HG03175 (cell line): ENCODE data around the gene KLK6.
"Not testable (repeated sequence)": the region's sequence is repeated elsewhere in the genome, so short reads cannot be mapped to it uniquely, and the experiment has no call there.

ENCODE experiments used
- ATAC-seq: cut with Tn5 transposase; IDR thresholded peaks from one replicate; pipeline ENCODE4 v1.9.1; 2021; ENCODE audit warnings: mild to moderate bottlenecking, moderate library complexity; ENCODE audit not compliant: unreplicated experiment

Gene KLK6

DNA sequence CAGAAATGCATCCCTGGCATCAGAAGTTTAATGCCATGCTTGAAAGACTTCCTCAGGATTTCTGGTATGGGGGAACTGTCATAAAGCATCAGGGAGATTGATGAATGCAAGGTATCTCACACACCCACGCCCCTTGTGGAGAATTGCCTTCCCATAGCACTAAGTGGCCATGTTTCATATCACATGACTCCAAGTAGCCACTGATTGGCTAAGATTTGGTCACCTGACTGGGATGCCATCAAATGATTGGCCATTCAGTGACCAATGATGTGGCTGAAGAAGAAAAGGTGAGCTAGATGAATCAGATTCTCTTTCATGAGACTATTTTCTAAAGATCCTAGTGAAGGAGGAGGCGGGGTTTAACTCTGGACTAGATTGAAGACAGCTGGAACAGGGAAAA lies 24.7 kb upstream of the KLK6 start:
- ATAC-seq = no peak

DNA sequence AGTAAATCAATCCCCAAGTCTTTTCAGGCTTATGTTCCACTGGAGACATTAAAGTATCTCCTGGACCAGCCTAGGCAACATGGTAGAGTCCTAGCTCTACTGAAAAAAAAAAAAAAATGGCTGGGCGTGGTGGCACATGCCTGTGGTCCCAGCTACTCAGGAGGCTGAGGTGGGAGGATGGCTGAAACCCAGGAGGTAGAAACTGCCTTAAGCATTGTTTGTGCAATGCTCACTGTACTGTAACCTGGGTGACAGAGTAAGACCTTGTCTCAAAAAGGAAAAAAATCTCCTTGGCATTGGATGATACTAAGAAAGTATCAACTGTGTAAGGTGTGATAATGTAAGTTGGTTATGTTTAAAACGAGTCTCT lies 23.3 kb upstream of the KLK6 start:
- ATAC-seq = no peak

DNA sequence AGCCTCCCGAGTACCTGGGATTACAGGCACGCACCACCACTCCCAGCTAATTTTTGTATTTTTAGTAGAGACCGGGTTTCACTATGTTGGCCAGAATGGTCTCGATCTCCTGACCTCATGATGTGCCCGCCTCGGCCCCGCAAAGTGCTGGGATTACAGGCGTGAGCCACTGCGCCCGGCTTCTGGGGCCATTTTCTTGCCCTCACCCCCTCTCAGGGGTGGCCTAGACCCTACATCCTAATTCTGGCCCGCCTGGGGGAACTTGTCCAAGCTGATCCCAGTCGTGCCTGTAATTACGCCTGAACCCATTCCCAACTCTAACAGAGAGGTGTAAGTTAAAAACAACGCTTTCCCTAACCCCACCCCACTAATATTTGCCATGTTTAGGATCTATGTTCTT lies 15.0 kb upstream of the KLK6 start:
- ATAC-seq = not testable (repeated sequence)

DNA sequence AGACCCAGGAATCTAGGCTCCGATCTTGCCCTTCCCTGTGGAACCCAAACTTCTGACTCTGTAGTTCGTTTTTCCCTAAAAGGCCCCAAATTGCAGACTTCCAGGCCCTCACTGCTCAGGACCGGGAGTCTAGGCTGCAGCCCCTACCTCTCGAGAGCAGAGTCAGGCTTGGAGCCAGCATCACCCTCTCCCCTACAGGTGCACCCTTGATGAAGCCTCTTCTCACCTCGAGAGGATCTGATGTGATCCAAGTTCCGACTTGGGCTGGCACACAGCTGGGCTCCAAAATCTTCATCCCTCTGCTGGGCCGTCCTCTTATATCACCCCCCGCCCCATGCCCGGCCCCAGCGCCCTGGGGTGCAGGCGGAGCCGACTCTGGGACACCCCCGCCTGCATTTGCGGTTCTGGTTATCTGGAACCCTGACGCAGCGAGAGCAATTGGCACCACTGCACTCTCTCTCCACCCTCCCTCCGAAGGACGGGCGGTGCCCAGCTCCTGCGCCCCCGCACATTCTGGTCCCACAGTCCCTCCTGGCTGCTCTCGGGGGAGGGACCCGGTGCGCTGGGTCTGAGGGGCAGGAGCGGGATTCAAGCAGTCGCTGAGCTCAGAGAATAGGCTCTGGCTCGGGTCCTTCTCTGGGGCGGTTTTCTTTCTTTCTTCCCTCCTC lies 14.4 kb upstream of the KLK6 start, which contains the start of gene KLK7:
Gene KLK7 (minus strand): TSS at position 293 of the 668 bp plus-strand sequence. CDS start 1,518 bp downstream, outside the sequence.
- no peak for ATAC-seq

DNA sequence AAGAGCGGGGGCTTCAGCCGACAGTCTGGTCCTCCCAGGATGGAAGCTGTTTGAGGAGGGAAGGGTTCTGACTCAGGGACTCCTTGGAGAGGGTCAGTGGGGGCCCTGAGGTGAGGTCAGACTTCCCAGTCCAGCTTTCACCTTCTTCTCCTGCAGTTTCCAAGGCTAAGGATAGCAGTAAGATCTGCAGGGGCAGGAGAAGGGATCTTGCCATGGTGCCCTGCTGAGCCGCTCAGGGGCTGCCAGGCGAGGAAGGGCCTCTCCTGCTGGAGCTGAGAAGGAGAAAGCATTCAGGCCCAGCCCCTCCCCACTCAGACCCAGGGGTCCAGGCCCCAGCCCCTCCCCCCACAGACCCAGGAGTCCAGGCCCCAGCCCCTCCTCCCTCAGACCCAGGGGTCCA lies 12.8 kb upstream of the KLK6 start:
- no peak for ATAC-seq

DNA sequence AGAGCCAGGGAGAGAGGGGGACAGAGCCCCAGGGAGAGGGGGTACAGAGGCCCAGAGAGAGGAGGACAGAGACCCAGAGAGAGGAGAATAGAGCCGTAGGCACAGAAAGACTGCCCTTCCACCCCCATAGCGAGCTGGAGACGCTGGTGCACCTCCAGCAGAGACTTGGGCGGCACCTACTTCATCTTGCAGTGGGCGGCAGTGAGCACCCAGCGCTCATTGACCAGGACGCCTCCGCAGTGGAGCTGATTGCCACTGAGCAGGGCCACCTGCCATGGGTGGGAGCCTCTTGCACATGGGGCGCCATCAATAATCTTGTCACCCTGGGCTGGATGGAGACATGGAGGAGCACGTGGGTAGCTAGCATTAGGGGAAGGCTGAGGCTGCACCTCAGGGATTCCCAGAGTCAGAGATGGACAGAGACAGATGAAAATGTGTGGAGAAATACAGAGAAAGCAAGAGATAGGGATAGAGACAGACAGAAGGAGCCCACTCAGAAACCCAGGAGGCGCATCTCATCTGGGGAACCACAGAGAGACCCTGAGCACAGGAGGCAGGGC lies 12.3 kb upstream of the KLK6 start:
- ATAC-seq = no peak

DNA sequence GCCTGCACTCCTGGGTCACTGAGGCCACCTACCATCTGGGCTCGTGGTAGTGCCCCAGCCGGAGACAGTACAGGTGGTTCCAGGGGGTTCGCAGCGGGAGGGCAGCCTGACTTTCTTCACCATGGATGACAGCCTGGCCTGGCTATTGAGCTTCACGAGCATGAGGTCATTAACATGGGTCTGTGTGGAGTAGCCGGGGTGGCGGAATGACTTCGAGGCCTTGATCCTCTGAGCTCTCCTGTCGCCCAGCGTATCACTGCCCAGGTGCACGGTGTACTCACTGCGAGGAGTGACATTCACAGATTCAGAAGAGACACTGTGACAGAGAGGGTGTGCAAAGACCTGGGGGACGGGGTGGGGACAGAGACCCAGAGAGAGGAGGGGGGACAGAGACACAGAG lies 10.8 kb upstream of the KLK6 start:
- ATAC-seq = no peak

DNA sequence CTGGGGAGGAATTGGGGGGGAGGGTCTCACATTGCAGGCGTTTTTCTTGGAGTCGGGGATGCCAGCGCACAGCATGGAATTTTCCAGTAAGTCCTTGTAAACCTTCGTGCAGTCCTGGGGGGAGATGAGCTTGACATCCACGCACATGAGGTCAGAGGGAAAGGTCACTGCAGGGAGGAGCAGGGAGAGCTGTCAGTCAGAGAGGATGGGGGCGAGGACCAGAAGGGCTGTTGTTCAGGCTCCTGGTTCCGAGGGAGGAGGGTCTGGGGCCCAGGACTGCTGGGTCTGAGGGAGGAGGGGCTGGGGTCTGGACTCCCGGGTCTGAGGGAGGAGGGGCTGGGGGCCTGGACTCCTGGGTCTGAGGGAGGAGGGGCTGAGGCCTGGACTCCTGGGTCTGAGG lies 10.4 kb upstream of the KLK6 start:
- ATAC-seq = no peak

DNA sequence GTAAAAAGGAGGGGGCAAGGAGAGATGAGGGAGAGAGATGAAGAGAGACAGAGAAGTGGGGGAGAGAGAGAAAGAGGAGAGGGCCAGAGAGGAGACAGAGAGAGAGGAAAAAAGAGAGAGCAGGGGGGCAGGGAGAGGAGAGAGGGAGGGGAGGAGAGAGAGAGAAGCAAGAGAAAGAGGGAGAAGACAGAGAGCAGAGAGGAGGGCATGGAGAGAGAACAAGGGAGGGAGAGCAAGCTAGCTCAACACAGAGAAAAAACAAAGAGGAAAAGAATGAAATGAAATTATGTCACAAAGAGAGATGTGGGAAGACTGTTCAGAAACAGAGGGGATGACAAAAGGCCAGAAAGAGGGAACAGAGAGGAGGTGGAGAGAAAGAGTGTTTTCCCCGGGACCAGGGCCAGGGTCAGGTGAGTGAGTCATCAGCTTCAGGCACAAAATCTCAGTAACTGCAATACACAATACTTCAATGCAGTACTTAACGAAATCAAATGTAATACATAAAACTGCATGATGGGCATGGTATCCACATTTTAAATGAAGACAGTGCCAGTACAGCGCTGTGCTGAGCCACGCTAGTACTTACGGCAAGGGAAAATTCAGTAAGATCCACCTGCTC lies 9.5 kb upstream of the KLK6 start:
- no peak for ATAC-seq

DNA sequence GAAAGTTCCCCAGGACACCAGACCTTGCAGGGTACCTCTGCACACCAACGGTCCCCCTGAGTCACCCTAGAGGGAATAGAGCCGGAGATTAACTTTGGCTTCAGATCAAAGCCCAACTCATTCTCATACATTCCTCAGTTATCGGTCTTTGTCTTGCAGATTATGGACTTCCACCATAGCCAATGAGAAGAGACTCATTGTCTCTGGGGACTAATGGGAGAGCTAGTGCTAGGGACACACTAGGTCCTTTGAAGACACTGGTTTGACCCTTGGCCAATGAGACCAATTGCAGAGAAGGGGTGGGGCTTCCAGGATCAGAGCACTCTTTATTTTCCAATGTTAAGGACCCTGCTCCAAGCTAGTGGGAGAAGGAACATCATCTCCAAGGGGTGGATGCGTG lies 8.2 kb upstream of the KLK6 start:
- ATAC-seq = no peak

DNA sequence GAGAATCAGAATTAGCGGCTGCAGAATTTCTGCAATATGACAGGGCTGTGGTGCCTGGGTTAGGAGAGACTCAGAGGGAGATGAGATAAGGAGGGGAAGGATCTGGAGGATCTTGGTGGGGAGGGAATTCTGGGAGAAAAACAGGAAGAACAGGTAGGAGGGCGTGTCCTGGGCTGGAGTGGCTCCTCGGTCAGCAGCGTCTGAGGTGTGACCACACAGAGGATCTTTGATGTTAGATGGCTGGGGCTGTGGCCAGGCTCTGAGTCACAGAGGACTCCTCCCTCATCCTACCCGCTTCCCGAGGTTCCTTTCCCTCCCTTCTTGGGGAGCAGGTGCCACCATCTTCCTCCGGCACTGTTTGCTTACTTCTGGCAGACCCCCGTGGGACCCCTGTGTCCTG lies 6.4 kb upstream of the KLK6 start:
- ATAC-seq = no peak

DNA sequence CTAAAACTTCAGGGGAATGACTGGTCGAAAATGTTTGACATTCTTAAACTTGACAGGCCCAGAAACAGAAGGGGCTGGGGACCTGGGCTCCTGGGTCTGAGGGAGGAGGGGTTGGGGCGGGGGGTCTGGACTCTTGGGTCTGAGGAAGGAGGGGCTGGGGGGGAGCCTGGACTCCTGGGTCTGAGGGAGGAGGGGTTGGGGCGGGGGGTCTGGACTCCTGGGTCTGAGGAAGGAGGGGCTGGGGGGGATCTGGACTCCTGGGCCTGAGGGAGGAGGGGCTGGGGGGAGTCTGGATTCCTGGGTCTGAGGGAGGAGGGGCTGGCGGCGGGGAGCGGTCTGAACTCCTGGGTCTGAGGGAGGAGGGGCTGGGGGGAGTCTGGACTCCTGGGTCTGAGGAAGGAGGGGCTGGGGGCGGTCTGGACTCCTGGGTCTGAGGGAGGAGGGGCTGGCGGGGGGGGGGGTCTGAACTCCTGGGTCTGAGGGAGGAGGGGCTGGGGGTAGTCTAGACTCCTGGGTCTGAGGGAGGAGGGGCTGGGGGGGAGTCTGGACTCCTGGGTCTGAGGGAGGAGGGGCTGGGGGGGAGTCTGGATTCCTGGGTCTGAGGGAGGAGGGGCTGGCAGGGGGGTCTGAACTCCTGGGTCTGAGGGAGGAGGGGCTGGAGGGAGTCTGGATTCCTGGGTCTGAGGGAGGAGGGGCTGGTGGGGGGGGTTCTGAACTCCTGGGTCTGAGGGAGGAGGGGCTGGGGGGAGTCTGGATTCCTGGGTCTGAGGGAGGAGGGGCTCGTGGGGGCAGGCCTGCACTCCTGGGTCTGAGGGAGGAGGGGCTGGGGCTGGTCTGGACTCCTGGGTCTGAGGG lies 5.5 kb upstream of the KLK6 start:
- no peak for ATAC-seq

DNA sequence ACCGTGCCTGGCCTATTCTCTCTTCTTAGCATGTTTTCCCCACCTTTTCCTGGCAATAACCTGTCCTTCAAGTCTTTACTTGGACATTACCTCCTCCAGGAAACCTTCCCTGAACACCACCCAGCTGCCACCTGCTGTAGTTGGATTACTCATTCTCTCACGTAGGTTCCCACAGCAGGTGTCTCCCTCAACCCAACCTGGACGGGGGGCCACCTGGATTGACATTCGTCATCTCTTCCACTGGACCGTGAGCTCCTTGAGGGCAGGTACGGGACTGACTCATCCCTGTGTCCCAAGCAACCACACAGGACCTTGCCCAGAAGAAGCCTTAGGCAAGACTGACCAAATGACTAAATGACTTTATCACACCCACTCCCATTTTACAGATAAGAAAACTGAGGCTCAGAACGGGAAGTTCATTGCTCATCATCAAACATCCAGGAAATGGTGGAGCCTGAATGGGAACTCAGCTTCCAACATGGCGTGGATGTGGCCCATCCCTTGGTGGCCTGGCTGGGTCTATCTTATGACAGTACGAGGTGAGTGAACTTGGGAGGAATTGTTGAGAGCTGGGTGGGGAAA lies 3.5 kb upstream of the KLK6 start:
- no peak for ATAC-seq

DNA sequence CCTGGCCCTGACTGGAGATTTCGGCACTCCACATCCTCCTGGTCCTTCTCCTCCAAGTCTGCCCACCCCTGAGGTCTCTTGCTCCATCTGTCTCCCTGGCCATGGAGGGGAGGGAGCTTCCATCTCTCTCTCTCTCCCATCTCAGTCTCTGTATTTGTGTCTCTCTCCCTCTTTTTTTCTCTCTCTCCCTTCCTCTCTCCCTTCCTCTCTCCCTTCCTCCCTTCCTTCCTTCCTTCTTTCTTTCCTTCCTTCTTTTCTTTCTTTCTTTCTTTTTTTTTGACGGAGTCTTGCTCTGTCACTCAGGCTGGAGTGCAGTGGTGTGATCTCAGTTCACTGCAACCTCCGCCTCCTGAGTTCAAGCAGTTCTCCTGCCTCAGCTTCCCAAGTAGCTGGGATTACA lies 419 bp upstream of the KLK6 start:
- ATAC-seq = not testable (repeated sequence)

DNA sequence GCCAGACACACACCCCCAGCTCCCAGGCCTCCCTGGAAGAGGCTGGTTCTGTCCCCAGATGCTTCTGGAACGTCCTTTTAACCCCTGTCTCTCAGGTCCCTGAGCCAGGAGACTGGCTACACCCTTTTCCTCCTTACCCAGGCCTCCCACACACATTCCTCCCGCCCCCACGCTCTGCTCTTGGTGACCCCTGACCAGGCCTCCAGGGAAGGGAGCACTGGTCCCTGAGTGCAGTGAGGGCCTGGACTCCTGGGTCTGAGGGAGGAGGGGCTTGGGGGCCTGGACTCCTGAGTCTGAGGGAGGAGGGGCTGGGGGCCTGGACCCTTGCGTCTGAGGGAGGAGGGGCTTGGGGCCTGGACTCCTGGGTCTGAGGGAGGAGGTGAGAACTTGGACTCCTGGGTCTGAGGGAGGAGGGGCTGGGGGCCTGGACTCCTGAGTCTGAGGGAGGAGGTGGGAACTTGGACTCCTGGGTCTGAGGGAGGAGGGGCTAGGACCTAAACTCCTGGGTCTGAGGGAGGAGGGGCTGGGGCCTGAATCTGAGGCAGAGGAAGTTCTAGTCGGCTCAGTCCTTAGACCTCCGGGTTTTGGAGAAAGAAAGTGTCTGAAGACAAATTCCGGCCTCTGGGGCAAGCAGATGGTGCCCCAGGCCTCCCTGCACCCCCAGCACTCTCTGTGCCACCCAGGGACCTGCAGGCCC lies 527 bp downstream of the KLK6 start:
- no peak for ATAC-seq

DNA sequence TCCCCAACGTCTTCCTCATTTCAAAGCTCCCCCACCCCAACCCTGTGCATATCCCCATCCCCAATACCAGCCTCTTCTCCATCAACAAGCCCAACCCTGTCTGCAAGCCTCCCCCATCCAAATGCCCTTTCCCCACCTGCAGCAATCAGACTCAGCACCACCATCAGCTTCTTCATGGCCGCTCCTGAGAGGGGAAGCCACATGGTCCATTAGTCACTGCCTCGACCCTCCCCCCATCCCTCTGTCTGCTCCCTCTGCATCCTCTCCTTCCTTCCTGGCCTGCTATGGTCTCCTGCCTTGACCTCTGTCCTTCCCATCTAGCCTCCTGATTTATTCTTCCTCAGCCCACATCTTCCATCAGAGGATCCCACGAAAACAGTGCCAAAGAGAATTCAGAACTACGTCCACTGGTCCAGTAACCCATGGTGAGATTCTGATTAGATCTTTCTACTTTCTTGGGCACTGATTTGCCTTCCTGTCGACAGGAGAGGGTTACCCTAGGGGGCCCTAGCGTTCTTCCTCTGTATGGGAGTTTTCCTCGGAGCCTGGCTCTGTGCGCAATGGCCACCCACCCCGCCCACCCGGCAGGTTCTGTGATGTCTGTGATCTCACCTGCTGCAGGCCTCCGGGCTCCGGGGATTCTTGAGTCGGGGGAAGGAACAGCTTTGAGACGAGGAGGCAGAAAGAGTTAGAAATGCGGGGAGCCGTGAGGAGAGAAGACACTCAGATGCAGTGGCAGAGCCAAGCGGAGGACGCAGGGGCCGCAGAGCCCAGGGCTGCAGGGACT lies 1.3 kb downstream of the KLK6 start:
- no peak for ATAC-seq

DNA sequence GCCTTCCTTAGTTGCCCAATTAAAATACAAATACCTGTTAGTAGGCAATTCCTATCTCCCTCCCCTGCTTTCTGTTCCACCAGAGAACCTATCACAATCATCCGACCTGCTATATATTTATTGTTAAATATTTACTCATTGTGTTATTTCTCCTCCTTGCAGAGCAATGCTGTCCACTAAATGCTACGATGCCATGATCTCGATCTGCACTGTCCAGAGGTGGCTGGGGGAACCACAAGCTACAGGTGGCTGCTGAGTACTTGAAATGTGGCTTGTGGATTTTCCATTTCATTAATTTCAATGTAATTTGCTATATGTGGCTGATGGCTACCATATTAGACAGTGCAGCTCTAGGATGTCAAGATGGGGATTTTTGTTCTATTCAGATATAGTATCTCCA lies 5.1 kb downstream of the KLK6 start:
- ATAC-seq = no peak

DNA sequence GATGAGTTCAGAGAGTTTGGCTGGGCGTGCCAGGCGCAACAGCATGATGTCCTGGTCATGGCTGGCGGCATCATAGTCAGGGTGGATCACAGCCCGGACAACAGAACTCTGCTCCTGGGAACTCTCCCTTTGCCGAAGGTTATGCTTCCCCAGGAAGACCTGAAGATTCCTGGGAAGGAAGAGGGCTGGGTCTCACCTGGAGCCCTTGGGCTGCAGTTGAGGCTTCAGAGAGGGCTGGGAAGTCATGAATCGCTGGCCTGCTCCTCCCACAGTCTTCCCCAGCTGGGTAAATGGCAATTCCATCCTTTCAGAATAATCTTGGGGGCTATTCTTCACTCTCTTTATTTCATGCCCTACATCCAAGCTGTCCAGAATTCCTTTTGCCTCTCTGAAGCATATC lies 6.0 kb downstream of the KLK6 start:
- no peak for ATAC-seq

DNA sequence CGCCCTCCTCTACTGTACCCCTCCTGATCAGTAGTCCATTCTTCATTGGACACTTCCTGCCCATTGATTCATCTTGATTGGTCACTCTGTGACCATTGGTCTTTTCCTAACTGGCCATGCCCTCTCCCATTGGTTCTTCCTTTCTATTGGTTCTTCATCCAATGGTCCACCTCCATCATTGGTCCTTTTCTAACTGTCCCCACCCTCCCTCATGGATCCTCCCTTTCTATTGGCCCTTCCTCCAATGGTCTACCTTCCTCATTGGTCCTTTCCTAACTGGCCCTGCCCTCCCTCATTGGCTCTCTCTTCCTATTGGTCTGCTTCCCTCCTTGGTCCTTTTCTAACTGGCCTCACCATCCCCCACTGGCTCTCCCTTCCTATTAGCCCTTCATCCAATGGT lies 7.1 kb downstream of the KLK6 start:
- no peak for ATAC-seq
